ENCODE data around the gene SNAPC1.
"Not testable (repeated sequence)": the region's sequence is repeated elsewhere in the genome, so short reads cannot be mapped to it uniquely, and the experiment has no call there.

SNAPC1 gene, protein sequence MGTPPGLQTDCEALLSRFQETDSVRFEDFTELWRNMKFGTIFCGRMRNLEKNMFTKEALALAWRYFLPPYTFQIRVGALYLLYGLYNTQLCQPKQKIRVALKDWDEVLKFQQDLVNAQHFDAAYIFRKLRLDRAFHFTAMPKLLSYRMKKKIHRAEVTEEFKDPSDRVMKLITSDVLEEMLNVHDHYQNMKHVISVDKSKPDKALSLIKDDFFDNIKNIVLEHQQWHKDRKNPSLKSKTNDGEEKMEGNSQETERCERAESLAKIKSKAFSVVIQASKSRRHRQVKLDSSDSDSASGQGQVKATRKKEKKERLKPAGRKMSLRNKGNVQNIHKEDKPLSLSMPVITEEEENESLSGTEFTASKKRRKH

DNA sequence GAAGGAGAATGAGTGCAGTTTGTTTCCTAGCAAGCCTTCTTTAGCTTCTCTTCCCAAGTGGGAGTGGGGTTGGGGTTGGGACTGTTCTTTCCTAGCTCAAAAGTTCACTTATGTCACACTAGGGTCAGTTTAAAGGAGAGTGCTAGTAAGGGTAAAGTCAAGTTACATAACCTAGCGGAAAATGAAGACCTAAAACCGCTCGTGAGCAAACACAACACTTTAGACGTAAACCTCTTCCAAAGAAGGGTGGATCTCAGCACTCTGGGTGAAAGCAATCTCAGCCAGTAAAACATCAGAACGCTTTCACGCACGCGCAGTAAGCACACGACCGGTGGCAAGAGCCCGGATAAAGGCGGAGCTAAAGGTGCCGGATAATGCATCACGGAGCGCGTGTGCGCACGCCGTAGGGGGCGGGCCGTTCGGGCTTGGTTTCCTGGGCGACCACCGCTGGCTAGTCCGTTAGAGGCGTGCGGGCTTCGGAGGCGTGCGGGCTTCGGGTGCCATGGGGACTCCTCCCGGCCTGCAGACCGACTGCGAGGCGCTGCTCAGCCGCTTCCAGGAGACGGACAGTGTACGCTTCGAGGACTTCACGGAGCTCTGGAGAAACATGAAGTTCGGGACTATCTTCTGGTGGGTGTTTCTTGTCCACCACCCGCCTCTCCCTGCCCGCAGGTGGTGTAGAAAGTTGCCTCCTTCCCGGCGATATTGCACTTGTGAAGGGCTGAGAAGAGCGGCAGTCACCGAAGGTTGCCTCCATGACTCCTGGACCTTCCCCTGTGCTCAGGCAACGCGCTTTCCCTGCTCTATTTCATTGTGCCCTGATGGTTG lies at the start of gene SNAPC1:
Gene SNAPC1, plus strand, starts transcription at position 462 of the 828 bp plus-strand sequence. Its CDS starts 41 bp downstream, at position 503.
- DNase-seq (ENCODE audit: extremely low read depth in 1 of 2, low read depth in 1 of 2): peak; percentile 94 to 96

DNA sequence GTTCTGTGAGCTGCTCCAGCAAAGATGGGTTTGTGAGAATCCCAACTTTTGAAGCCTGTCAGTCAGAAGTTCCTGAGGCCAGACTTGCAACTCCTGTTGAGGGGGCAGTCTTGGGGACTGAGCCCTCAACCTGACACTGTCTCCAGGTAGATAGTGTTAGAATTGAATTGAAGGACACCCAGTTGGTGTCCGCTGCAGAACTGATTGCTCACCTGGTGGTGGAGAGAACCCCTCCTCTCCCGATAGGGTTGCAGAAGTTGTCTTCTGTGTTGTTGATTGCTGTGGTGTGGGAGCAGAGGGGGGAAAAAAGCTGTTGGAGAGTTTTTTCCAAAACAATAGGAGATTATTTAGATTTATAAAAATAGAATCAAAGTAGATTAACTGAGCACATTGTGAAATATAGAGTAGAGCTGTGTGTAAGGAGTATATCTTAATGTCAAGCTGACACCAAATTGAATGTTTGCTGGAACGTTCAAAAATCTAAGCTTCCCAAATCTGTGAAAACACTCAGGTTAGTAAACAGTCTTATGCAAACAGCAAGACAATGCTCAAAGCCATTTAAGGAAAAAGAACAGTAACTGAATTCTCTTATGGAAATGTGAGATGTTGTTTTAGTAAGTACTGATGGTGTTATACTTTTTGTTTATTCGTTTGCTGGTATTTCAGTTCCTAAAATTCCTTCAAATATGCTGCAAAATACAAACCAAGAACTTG lies 48.3 kb upstream of the SNAPC1 start:
- no peak for DNase-seq (ENCODE audit: extremely low read depth in 1 of 2, low read depth in 1 of 2)

DNA sequence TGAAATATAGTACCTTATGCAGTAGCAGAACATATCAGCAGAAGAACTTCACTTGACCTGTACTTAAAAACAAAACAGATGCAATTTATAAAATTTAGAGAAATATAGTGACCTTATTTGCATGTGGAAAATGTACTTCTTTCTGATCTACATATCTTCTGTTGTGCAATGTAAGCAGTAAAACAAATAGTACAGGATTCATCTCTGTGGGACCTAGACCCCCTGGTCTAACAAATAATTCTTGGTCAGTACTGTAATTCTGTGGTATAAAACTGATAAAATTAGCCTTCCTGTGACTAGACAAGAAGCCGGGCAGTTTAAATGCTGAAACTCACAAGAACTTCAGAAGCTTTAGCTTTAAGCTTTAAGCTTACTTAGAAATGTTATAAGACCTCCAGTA lies 45.3 kb upstream of the SNAPC1 start:
- DNase-seq (ENCODE audit: extremely low read depth in 1 of 2, low read depth in 1 of 2): no peak

DNA sequence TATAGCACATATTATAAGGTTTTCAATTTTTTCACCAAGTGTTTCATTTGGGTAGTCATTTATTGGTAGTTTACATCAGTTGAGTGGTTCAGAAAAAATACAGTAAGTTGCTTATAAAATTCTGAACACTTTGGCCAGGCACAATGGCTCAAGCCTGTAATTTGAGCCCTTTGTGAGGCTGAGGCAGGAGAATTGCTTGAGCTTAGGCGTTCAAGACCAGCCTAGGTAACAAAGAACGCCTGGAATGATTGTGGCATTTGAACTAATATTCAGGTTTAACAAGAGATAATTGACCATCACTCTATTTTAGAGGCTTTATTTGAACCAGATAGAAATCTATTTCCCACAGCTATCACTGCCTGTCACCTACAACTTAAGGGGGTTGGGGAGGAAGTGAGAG lies 44.2 kb upstream of the SNAPC1 start:
- no peak for DNase-seq (ENCODE audit: extremely low read depth in 1 of 2, low read depth in 1 of 2)

DNA sequence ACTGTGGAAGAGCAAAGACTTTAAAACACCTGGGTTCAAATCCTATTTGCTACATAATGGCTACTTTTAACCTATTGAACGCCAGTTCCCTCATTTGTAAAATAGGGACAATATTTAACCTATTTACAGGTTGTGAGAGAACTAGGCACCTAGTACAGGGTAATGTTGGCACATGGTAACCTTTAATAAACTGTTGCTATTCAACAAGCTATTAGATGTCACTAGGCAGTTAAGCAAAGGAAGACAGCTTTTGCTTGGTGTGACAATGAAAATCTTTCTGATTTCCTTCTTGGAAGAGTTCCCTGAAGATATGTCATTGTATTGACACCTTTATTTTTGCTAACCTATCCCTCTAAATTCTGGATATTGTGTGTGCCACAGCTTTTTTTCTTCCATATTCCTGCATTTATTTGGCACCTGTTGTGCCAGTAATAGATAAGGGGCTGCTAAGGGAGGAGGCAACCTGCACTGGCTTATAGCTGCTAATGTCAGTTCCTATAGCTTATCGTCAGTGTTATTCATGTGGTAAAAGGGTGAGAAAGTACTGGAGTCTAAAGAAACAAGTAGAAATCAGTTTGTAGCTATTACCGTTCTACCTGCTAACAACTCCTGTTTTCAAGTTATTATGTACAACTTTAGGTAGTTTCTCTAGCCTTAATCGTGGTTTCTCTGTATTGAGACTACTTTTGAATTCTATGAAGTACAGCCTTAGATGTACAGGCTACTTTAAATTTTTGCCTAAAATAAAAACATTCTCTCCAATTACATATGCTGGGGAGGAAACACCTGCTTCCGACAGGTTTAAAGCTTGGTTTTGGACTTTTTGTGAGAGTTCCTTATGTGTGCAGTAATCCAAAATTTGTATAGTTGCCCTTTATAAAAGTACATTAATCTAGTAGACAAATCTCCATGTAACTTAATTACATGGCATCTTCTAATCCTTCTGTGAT lies 42.6 kb upstream of the SNAPC1 start:
- DNase-seq (ENCODE audit: extremely low read depth in 1 of 2, low read depth in 1 of 2): no peak

DNA sequence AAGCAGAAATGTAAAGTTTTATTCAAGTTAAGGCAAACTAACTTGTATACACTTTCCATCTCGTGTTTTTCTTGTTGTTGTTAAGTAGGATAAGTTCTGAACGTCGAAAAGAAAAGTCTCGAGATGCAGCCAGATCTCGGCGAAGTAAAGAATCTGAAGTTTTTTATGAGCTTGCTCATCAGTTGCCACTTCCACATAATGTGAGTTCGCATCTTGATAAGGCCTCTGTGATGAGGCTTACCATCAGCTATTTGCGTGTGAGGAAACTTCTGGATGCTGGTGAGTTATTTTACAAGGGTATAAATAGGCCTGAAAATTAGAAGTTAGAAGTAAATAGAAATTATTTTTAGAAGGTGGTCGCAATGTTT lies 41.9 kb upstream of the SNAPC1 start:
- DNase-seq (ENCODE audit: extremely low read depth in 1 of 2, low read depth in 1 of 2): no peak

DNA sequence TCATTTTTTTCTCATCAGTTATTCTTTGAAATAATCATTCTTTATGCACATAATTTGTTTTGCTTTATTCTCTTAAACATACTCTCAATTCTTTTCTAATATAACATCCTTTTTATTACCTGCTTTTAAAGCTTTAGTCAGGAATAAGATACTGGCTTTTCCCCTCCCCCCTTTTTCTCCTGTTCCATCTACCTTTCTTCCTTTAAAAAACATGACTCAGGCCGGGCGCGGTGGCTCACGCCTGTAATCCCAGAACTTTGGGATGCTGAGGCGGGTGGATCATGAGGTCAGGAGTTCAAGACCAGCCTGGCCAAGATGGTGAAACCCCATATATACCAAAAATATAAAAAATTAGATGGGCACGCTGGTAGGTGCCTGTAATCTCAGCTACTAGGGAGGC lies 41.5 kb upstream of the SNAPC1 start:
- DNase-seq (ENCODE audit: extremely low read depth in 1 of 2, low read depth in 1 of 2): no peak

DNA sequence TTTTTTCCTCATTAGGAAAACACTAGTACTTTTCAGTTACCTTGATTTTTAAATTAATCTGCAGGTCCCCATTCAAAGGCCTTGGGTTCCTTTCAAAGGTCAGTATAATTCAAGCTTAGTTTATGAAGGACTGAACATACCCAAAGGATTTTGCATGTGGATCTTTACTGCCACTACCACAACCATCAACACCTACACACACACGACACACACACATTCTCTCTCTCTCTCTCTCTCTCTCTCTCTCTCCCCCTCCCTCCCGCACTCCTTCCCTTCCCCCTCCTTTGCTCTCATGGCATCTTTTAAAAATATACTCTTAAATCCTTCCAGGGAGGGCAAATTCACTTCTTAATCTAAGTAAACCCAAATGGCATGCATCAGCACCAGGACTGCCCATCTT lies 38.1 kb upstream of the SNAPC1 start:
- no peak for DNase-seq (ENCODE audit: extremely low read depth in 1 of 2, low read depth in 1 of 2)

DNA sequence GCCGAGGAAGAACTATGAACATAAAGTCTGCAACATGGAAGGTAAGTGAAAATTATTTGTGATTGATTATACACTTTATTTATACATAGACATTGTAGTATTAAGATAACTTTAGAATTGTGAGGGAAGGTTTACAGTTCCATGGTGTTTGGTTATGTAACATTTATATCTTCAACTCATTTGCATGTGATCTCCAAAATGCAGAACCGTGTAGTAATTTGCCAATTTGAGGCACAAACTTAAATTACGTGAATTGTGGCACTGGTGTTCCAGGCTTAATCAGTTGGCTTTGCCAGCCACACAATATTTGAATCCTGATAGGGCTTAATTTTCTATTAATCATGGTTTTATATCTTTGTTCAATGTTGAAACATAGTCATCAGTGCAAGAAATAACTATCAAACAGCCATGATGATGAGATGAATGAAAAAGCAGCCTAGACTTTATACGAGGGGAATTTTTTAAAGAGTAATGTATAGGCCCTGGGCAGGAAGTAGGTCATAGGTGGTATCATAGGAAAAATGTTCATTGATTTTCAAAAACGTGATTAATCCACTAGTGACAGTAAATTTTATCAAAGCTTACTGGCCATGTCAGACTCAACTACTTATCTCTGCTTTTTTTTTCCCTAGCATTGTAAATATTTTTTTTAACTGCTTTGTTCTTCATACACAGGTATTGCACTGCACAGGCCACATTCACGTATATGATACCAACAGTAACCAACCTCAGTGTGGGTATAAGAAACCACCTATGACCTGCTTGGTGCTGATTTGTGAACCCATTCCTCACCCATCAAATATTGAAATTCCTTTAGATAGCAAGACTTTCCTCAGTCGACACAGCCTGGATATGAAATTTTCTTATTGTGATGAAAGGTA lies 35.2 kb upstream of the SNAPC1 start:
- DNase-seq (ENCODE audit: extremely low read depth in 1 of 2, low read depth in 1 of 2): no peak

DNA sequence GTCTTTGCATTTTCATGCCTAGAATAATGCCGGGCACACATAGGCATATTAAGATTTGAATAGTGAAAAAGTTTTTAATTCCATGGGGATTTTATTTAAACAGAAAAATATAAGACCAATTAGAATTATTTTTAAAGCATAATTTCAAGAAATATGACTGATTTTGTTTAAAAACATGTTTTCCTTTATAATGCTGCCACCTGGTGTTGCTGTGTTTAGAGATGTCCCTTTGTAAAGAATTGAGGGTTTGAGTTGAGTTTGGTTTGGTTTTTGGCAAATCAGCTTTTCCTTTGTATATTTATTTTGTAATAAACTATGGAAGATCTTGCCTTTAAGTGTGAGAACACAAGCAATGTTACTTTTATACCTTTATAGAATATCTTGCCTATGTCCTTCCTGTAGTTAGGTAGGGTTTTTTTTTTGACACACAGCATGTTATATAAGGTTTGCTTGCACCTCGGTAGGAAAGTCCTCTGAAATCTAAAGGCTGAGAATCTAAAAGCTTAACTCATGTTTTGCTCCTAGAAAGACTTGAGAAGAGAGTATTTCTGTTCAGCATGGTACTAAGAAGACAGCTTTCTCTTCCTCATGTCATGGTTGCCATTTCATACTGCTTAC lies 31.4 kb upstream of the SNAPC1 start:
- no peak for DNase-seq (ENCODE audit: extremely low read depth in 1 of 2, low read depth in 1 of 2)

DNA sequence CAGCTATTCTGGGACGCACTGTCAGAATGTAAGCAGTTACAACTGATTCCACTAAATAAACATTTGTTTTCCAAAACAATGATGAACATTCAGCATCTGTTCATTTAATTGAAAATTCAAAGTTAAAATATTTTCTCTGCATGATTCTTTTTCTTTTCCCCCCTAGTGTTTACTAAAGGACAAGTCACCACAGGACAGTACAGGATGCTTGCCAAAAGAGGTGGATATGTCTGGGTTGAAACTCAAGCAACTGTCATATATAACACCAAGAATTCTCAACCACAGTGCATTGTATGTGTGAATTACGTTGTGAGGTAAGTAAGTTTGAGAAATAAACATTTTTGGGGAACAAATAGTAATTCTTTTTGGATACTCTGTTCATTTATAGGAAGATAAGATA lies 28.2 kb upstream of the SNAPC1 start:
- DNase-seq (ENCODE audit: extremely low read depth in 1 of 2, low read depth in 1 of 2): no peak

DNA sequence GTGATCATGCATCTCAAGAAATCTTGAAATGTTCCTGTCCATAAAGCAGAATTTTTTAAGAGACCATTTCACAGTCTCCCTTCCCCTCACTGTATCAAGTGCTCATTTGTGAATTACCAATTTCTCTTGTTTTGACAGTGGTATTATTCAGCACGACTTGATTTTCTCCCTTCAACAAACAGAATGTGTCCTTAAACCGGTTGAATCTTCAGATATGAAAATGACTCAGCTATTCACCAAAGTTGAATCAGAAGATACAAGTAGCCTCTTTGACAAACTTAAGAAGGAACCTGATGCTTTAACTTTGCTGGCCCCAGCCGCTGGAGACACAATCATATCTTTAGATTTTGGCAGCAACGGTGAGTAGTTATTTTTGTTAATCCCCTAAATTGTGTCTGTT lies 25.5 kb upstream of the SNAPC1 start:
- no peak for DNase-seq (ENCODE audit: extremely low read depth in 1 of 2, low read depth in 1 of 2)

DNA sequence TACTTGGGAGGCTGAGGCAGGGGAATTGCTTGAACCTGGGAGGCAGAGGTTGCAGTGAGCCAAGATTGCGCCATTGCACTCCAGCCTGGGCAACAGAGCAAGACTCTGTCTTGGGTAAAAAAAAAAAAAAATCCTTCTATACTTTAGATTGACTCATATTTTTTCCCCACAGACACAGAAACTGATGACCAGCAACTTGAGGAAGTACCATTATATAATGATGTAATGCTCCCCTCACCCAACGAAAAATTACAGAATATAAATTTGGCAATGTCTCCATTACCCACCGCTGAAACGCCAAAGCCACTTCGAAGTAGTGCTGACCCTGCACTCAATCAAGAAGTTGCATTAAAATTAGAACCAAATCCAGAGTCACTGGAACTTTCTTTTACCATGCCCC lies 24.3 kb upstream of the SNAPC1 start:
- no peak for DNase-seq (ENCODE audit: extremely low read depth in 1 of 2, low read depth in 1 of 2)

DNA sequence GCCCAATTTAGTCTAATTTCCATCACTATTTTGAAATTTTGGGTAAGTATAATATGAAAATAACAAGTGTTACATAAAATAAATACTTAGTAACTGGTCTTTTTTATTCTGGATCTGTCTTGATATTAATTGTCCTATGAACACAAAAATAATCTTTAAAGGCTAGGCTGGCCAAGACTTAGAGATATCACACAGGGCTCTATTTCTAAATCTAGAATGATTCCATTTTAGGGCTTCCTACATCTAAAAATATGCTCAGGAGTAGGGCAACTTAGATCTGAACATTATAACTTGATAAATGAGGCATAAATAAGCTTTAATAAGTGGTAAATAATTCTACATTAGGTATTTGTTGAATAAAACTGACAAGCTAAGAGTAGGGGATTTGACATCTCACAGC lies 23.1 kb upstream of the SNAPC1 start:
- no peak for DNase-seq (ENCODE audit: extremely low read depth in 1 of 2, low read depth in 1 of 2)

DNA sequence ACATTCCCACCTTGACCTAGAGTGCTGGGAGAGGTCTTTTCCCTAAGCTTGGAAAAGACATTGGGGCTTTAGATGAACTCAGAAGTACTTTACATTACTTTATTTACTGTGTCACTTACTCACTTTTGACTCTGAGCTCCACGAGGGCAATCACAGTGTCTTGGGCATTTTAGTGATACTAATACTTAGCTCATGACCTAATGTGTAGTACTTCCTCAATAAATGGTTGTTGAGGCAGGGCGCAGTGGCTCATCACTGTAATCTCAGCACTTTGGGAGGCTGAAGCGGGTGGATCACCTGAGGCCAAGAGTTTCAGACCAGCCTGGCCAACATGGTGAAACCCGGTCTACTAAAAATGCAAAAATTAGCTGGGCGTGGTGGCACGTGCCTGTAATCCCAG lies 19.8 kb upstream of the SNAPC1 start:
- DNase-seq (ENCODE audit: extremely low read depth in 1 of 2, low read depth in 1 of 2): no peak

DNA sequence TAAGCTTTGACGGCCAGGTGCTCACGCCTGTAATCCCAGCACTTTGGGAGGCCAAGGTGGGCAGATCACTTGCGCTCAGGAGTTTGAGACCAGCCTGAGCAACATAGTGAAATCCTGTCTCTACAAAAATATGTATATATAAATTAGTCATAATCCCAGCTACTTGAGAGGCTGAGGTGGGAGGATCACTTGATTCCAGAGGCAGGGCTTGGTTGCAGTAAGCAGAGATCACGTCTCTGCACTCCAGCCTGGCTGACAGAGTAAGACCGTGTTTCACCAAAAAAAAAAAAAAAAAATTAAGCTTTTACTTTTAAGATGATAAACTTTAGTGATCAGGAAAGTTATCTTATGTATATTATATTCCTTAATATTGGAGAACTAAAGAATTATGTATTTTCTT lies 18.0 kb upstream of the SNAPC1 start:
- no peak for DNase-seq (ENCODE audit: extremely low read depth in 1 of 2, low read depth in 1 of 2)

DNA sequence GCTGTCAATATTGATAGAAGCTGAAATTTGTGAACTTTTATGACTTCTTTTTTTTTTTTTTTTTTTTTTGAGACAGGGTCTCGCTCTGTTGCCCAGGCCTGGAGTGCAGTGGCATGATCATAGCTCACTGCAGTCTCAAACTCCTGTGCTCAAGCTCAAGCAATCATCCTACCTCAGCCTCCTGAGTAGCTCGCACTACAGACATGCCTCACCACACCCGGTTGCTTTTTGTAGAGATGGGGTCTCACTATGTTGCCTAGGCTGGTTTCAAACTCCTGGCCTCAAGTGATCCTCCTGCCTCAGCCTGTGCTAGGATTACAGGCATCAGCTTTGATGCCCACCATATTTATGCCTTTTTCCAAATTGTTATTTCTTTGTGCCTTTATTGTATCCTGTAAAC lies 15.9 kb upstream of the SNAPC1 start:
- DNase-seq (ENCODE audit: extremely low read depth in 1 of 2, low read depth in 1 of 2): not testable (repeated sequence)

DNA sequence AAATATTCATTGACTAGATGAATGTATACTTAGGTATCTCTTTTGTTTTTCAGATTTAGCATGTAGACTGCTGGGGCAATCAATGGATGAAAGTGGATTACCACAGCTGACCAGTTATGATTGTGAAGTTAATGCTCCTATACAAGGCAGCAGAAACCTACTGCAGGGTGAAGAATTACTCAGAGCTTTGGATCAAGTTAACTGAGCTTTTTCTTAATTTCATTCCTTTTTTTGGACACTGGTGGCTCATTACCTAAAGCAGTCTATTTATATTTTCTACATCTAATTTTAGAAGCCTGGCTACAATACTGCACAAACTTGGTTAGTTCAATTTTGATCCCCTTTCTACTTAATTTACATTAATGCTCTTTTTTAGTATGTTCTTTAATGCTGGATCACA lies 15.3 kb upstream of the SNAPC1 start:
- no peak for DNase-seq (ENCODE audit: extremely low read depth in 1 of 2, low read depth in 1 of 2)

DNA sequence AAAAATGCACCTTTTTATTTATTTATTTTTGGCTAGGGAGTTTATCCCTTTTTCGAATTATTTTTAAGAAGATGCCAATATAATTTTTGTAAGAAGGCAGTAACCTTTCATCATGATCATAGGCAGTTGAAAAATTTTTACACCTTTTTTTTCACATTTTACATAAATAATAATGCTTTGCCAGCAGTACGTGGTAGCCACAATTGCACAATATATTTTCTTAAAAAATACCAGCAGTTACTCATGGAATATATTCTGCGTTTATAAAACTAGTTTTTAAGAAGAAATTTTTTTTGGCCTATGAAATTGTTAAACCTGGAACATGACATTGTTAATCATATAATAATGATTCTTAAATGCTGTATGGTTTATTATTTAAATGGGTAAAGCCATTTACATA lies 14.9 kb upstream of the SNAPC1 start:
- no peak for DNase-seq (ENCODE audit: extremely low read depth in 1 of 2, low read depth in 1 of 2)
